KOPT-K1 (cell line): Measurements from ENCODE around the gene CTAGE8.
"Not testable (repeated sequence)": the region's sequence is repeated elsewhere in the genome, so short reads cannot be mapped to it uniquely, and the experiment has no call there.

Source experiments
- H3K27ac ChIP-seq: fragments of 200-600 bp; sonication (generic); 2 replicates; pipeline ENCODE4 v1.5.1; 2016; ENCODE audit warnings: antibody characterized with exemption, mild to moderate bottlenecking, low read depth, low read length; ENCODE audit not compliant: poor library complexity, severe bottlenecking
- H3K36me3 ChIP-seq: fragments of 200-600 bp; sonication (generic); 2 replicates; pipeline ENCODE4 v1.5.1; 2017; ENCODE audit warnings: antibody characterized with exemption, mild to moderate bottlenecking, low read length, moderate library complexity; ENCODE audit not compliant: insufficient read depth
- H3K9me3 ChIP-seq: fragments of 200-600 bp; sonication (generic); 2 replicates; pipeline ENCODE4 v1.5.1; 2017; ENCODE audit warnings: antibody characterized with exemption, low read length, mild to moderate bottlenecking; ENCODE audit not compliant: insufficient read depth, poor library complexity, severe bottlenecking

The CTAGE8 gene

GRCh38 chr7:144269188-144269587, at the start of gene CTAGE8:
CTAGE8 (minus strand) TSS chr7:144269288; CDS start chr7:144269250, 38 bp downstream.
- H3K9me3 ChIP-seq, H3K36me3 ChIP-seq, H3K27ac ChIP-seq: not testable (repeated sequence)

- H3K36me3 ChIP-seq, H3K9me3 ChIP-seq, H3K27ac ChIP-seq: not testable (repeated sequence)
These were observed 48.4 kb upstream of the CTAGE8 start for GRCh38 chr7:144317537-144317936.

DNA sequence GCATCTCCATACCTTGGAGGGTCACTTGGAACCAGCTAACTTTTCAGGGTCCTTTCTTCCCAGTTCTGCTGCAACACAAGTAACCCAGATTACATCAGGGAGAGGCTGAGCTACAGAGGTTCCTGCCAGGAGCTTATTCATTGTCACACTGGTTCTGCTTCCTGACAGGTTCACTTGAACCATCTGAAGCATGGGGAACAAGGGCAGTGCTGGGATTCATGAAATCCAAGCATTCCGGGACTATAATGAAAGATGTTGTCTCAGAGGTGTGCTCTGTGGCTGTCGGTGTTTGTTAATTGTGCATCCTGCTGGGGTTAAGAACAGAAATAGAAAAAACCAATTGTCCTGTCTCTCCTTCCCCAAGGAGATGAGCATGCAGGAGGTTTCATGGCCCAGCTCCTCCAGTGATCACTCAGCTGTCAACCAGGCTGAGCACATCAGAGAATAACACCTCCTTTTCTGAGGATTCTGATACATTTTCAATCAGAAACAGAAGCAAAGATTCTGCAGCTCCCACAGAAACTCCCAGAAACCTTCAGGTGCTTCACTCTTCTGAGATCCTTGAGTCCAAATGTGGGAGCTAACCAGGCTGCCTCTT, 42.9 kb upstream of the CTAGE8 start, which contains the start of gene OR2A1:
OR2A1 (plus strand) TSS at position 548 of the 598 bp plus-strand sequence. CDS start 5,706 bp downstream, outside the sequence.
- not testable (repeated sequence) for H3K36me3 ChIP-seq, H3K27ac ChIP-seq, H3K9me3 ChIP-seq

GRCh38 chr7:144311218-144311617, 42.1 kb upstream of the CTAGE8 start:
- not testable (repeated sequence) for H3K9me3 ChIP-seq, H3K36me3 ChIP-seq, H3K27ac ChIP-seq

GRCh38 chr7:144309702-144310101, 40.6 kb upstream of the CTAGE8 start:
- H3K9me3 ChIP-seq, H3K36me3 ChIP-seq, H3K27ac ChIP-seq: not testable (repeated sequence)

GRCh38 chr7:144305156-144305555, 36.1 kb upstream of the CTAGE8 start:
- H3K36me3 ChIP-seq, H3K9me3 ChIP-seq, H3K27ac ChIP-seq: not testable (repeated sequence)

DNA sequence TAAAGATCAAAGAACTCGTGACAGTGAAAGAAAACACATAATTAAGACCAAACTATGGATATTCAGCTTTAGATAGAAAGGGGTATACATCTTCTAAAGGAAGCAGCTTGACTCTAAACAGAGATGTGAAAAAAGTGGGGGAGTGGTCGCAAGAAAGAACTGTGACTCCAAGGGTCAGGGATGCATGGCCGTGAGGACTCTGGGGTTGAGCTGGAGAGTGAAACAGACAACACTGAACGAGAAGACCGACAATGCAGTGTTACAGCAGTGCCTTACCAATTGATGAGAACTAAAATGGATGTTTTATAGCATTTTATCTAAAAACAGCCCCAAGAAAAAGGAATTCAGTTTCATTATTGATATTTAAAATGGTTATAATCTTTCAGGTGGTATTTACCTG, 34.5 kb upstream of the CTAGE8 start:
- not testable (repeated sequence) for H3K9me3 ChIP-seq, H3K27ac ChIP-seq, H3K36me3 ChIP-seq

DNA sequence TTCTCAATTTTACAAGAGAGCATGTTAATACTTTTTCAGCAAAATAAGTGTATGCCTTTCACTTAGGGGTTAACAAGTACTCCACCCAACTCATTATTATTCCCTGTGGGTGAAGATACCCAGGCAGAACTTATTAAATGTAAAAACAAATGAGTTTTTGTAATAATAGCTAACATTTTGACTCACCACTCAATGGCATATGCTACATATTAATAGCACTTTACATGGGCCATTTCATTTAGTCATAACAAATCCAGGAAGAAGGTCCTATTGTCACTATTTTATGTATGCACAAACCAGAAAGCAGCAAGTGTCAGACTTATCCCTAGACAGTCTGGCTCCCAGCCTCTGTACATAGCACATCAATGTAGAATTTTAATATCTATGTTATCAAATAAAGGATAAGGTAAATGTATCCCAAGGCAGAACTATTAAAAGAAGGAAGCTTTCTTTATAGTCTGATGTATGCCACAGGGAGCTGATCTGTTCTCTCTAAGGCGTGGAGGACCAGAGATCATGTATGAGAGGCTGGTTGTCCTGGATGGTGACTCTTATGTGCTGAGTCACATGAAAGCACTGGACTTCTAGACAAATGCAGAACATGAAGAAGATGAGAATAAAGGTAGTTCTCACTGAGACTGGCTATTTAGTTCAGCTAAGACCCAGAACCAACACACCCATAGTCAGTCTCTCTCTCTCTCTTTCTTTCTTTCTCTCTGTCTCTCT, 33.7 kb upstream of the CTAGE8 start:
- H3K27ac ChIP-seq, H3K9me3 ChIP-seq, H3K36me3 ChIP-seq: not testable (repeated sequence)

- H3K27ac ChIP-seq, H3K9me3 ChIP-seq, H3K36me3 ChIP-seq: not testable (repeated sequence)
These were observed 24.9 kb upstream of the CTAGE8 start for GRCh38 chr7:144293794-144294499.

DNA sequence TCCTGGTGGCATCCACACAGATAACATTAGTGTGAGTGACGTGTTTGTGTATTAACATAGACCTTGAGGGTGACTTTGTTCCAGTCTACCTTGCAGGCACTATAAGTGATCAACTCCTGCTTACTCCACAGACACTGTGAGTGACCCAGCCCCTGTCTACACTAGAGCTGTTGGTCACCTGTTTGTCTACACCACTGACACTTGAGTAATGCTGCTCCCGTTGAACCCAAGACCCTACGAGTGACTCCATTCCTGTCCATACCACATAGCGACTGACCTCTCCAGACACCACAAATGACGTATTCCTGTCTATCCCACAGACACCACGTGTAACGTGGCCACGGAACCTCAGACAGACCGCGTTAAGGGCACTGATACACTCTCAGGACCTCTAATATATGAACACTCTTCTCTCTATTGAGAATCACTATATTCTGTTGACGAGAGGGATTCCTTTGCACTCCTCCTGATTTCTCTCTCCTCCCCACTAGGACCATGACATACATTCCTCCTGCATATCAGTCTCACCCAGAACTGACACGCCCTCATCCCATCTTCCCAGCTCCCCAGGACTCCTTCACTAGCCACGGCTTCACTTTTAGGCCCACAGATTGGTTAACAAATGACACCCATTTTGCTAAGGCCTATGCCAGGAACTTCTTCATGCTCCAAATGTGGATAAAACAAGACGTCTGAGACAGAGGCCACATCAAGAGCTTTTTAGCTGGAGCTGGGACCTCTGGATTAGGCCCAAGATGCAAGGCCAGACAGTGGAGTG, 23.5 kb upstream of the CTAGE8 start:
- H3K9me3 ChIP-seq, H3K27ac ChIP-seq, H3K36me3 ChIP-seq: not testable (repeated sequence)

GRCh38 chr7:144291607-144292006, 22.5 kb upstream of the CTAGE8 start:
- not testable (repeated sequence) for H3K27ac ChIP-seq, H3K36me3 ChIP-seq, H3K9me3 ChIP-seq

- not testable (repeated sequence) for H3K9me3 ChIP-seq, H3K27ac ChIP-seq, H3K36me3 ChIP-seq
These were observed 18.2 kb upstream of the CTAGE8 start for GRCh38 chr7:144287171-144287784.

GRCh38 chr7:144283716-144284115, 14.6 kb upstream of the CTAGE8 start:
- H3K9me3 ChIP-seq, H3K27ac ChIP-seq, H3K36me3 ChIP-seq: not testable (repeated sequence)

DNA sequence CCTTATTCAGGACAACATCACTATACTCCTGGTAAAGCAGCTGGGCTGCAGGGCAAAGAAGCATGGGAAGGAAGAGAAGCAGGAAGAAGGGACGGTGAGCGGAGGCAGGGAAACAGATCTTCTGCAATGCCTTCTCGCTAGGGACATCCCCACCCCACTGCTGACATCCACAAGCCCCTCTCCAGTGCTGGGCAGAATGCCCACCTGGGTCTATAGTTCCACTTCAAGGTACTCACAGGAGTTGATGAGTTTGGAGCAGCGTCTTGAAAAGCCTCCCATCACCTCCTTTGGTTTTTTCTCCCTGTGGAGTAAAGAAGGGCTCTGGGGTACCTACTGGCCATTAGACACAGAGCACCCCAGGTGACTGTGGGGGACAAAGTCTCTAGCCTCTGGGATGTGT, 13.4 kb upstream of the CTAGE8 start:
- not testable (repeated sequence) for H3K36me3 ChIP-seq, H3K9me3 ChIP-seq, H3K27ac ChIP-seq

- H3K9me3 ChIP-seq, H3K36me3 ChIP-seq, H3K27ac ChIP-seq: not testable (repeated sequence)
These were observed 12.9 kb upstream of the CTAGE8 start for GRCh38 chr7:144281981-144282380.
